ENCODE results near the gene MED15.
A peak's percentile ranks its signal among the peaks of the same experiment; 100 is the strongest.

MED15 gene

GRCh38 chr22:20563941-20564371 is 56.5 kb downstream of the MED15 start:
- H3K36me3 ChIP-seq (replicated peaks) = peaks cover 70% of the 10 kb centered on the region
- no peaks in the 10 kb centered on the region for H3K27me3 ChIP-seq (replicated peaks)
- no peak for DNase-seq
- in situ Hi-C loops (cut with HindIII; ENCODE audit: low pct_ligation_motif_present, low sequenced_read_pairs) = no loop called here
- H3K27ac ChIP-seq = peak overlapping the region; percentile 7
- no peak overlapping the region for H3K4me3 ChIP-seq (ENCODE audit: low read depth, low read length)
- no peak for TF ChIP-seq CTCF (IDR thresholded peaks at IDR 0.05; ENCODE audit: low read depth, low read length, missing control alignments)

- no peaks in the 10 kb centered on the region for H3K27me3 ChIP-seq (replicated peaks)
- TF ChIP-seq CTCF (IDR thresholded peaks at IDR 0.05; ENCODE audit: low read depth, low read length, missing control alignments) = no peak
- in situ Hi-C loops (cut with HindIII; ENCODE audit: low pct_ligation_motif_present, low sequenced_read_pairs) = no loop called here
- H3K4me3 ChIP-seq (ENCODE audit: low read depth, low read length) = no peak overlapping the region
- DNase-seq = no peak
- no peak overlapping the region for H3K27ac ChIP-seq
- peaks cover 70% of the 10 kb centered on the region for H3K36me3 ChIP-seq (replicated peaks)
Observed at GRCh38 chr22:20565079-20565734, 57.8 kb downstream of the MED15 start.

GRCh38 chr22:20565761-20566160 is 58.4 kb downstream of the MED15 start:
- peaks cover 72% of the 10 kb centered on the region for H3K36me3 ChIP-seq (replicated peaks)
- H3K4me3 ChIP-seq (ENCODE audit: low read depth, low read length) = no peak overlapping the region
- no peak for DNase-seq
- H3K27me3 ChIP-seq (replicated peaks) = no peaks in the 10 kb centered on the region
- no peak overlapping the region for H3K27ac ChIP-seq
- TF ChIP-seq CTCF (IDR thresholded peaks at IDR 0.05; ENCODE audit: low read depth, low read length, missing control alignments) = no peak
- in situ Hi-C loops (cut with HindIII; ENCODE audit: low pct_ligation_motif_present, low sequenced_read_pairs) = no loop called here

- Histone ChIP-seq H3K27me3 (replicated peaks) (no peaks in the 10 kb centered on the region), H3K4me3 (ENCODE audit: low read depth, low read length) (no peak overlapping the region), H3K36me3 (replicated peaks) (peaks cover 79% of the 10 kb centered on the region), H3K27ac (peak overlapping the region; percentile 72)
- no peak for DNase-seq
- no peak for TF ChIP-seq CTCF (IDR thresholded peaks at IDR 0.05; ENCODE audit: low read depth, low read length, missing control alignments)
- in situ Hi-C loops (cut with HindIII; ENCODE audit: low pct_ligation_motif_present, low sequenced_read_pairs) = no loop called here
Observed at GRCh38 chr22:20566420-20567260, 59.2 kb downstream of the MED15 start.

GRCh38 chr22:20567371-20567847 is 60.0 kb downstream of the MED15 start:
- peaks cover 81% of the 10 kb centered on the region for H3K36me3 ChIP-seq (replicated peaks)
- TF ChIP-seq CTCF (IDR thresholded peaks at IDR 0.05; ENCODE audit: low read depth, low read length, missing control alignments) = no peak
- no peak overlapping the region for H3K4me3 ChIP-seq (ENCODE audit: low read depth, low read length)
- H3K27me3 ChIP-seq (replicated peaks) = no peaks in the 10 kb centered on the region
- DNase-seq = no peak
- H3K27ac ChIP-seq = peak overlapping the region; percentile 72
- in situ Hi-C loops (cut with HindIII; ENCODE audit: low pct_ligation_motif_present, low sequenced_read_pairs) = no loop called here

Data from brain microvascular endothelial cell (primary cell).